Prostate gland (tissue), 2 donors: ENCODE data around the gene FHIT. TPM values are rescaled to one million over a fixed set of nuclear protein-coding genes. Genes with fewer than 3 reads are reported as not detected.
A peak's percentile ranks its signal among the peaks of the same experiment; 100 is the strongest.

Experiments
- DNase-seq: peaks from one replicate; pipeline ENCODE4 v3.0.0-alpha.2; 2019; ENCODE audit warnings: low spot score
- H3K27ac ChIP-seq, 2 donors: fragments of 200-600 bp; sonication (generic); 2 replicates each; pipeline ENCODE4 v1.5.1; 2017 to 2019
- H3K27me3 ChIP-seq: fragments of 200-600 bp; sonication (generic); replicated peaks from 2 replicates; pipeline ENCODE4 v1.5.1; 2019; ENCODE audit not compliant: insufficient read depth
- H3K36me3 ChIP-seq, 2 donors: fragments of 200-600 bp; sonication (generic); 1 replicate in 1 of 2; 2 replicates in 1 of 2; pipeline versions ENCODE4 v1.5.1 to v1.8.1; 2017 to 2019
- H3K4me1 ChIP-seq: fragments of 200-600 bp; sonication (generic); replicated peaks from 2 replicates; pipeline ENCODE4 v1.5.1; 2019
- H3K4me3 ChIP-seq, 2 donors: fragments of 200-600 bp; sonication (generic); 2 replicates each; pipeline ENCODE4 v1.5.1; 2017 to 2019
- H3K9me3 ChIP-seq: fragments of 200-600 bp; sonication (generic); 2 replicates; pipeline ENCODE4 v1.5.1; 2017
- CTCF ChIP-seq, 4 experiments: fragments of 200-600 bp in 2 of 4; fragments of 450-650 bp in 2 of 4; sonication (generic) in 2 of 4; IDR thresholded peaks; 1 replicate in 3 of 4; 2 replicates in 1 of 4; pipeline ENCODE4 v1.5.1; 2016 to 2019; ENCODE audit warnings: antibody characterized with exemption in 4 of 4, mild to moderate bottlenecking in 2 of 4, moderate library complexity in 2 of 4
- POLR2A ChIP-seq: fragments of 450-650 bp; IDR thresholded peaks from one replicate; pipeline ENCODE4 v1.6.1; 2016; ENCODE audit warnings: antibody characterized with exemption, mild to moderate bottlenecking
- POLR2AphosphoS5 ChIP-seq: sonication (generic); formaldehyde crosslinking; IDR thresholded peaks from one replicate; pipeline ENCODE4 v1.6.1; 2017; ENCODE audit warnings: antibody characterized with exemption
- WGBS: methylation state at CpG from one replicate; pipeline ENCODE4 v1.1.5; 2018; 5-methylcytosine and 5-hydroxymethylcytosine counted together
- intact Hi-C: fragments of 100-400 bp; cut with DNase I; formaldehyde crosslinking; loops from one replicate; pipeline ENCODE4 v1.14.2; 2022
- total RNA-seq, 2 donors: library from RNA; depleted of rRNA; stranded (reverse); fragments of >200 nt; gene quantifications; one replicate each; pipeline ENCODE4 v1.1.0, GENCODE V29; 2016

The FHIT gene
- total RNA-seq, 2 donors from 2014 or later = 6.4 to 10.4 TPM

GRCh38 chr3:61158667-61159066, 92.6 kb downstream of the FHIT start:
- Histone ChIP-seq H3K27me3 (no peaks in the 10 kb centered on the region), H3K27ac (no peak overlapping the region), H3K4me3 (no peak overlapping the region), H3K4me1 (no peaks in the 10 kb centered on the region), H3K36me3 (no peaks in the 10 kb centered on the region), H3K9me3 (no peaks in the 10 kb centered on the region)
- intact Hi-C loops = no loop called here
- no peak for DNase-seq
- TF ChIP-seq CTCF (IDR thresholded peaks at IDR 0.05) (no peak), POLR2AphosphoS5 (no peak), POLR2A (no peak)

- Histone ChIP-seq H3K36me3 (no peaks in the 10 kb centered on the region), H3K4me3 (no peak overlapping the region), H3K27ac (no peak overlapping the region), H3K4me1 (no peaks in the 10 kb centered on the region), H3K27me3 (no peaks in the 10 kb centered on the region), H3K9me3 (no peaks in the 10 kb centered on the region)
- no peak for TF ChIP-seq POLR2A
- TF ChIP-seq CTCF (IDR thresholded peaks at IDR 0.05) = no peak
- TF ChIP-seq POLR2AphosphoS5 = no peak
- DNase-seq = no peak
- 57% methylated on average over 4 of the region's 4 CpGs for WGBS
- intact Hi-C loops = no loop called here
Measured at GRCh38 chr3:61158216-61158615, 93.0 kb downstream of the FHIT start.

GRCh38 chr3:61157414-61157813, 93.8 kb downstream of the FHIT start:
- no peaks in the 10 kb centered on the region for H3K27me3 ChIP-seq
- no peak overlapping the region for H3K27ac ChIP-seq
- no peaks in the 10 kb centered on the region for H3K4me1 ChIP-seq
- no peak overlapping the region for H3K4me3 ChIP-seq
- no peak for TF ChIP-seq CTCF (IDR thresholded peaks at IDR 0.05)
- TF ChIP-seq POLR2AphosphoS5 = no peak
- no peak for TF ChIP-seq POLR2A
- no peaks in the 10 kb centered on the region for H3K9me3 ChIP-seq
- intact Hi-C loops = no loop called here
- no peak for DNase-seq
- no peaks in the 10 kb centered on the region for H3K36me3 ChIP-seq

GRCh38 chr3:61155701-61156292, 95.5 kb downstream of the FHIT start:
- H3K4me1 ChIP-seq = no peaks in the 10 kb centered on the region
- H3K9me3 ChIP-seq = no peaks in the 10 kb centered on the region
- H3K36me3 ChIP-seq = no peaks in the 10 kb centered on the region
- intact Hi-C loops = no loop called here
- 45% methylated on average over 3 of the region's 3 CpGs for WGBS
- TF ChIP-seq CTCF (IDR thresholded peaks at IDR 0.05) = no peak
- TF ChIP-seq POLR2AphosphoS5 = peak; percentile 43
- H3K27me3 ChIP-seq = no peaks in the 10 kb centered on the region
- H3K27ac ChIP-seq = no peak overlapping the region
- peak; percentile 48 for DNase-seq
- H3K4me3 ChIP-seq = no peak overlapping the region

GRCh38 chr3:61154457-61155198, 96.6 kb downstream of the FHIT start:
- no peak overlapping the region for H3K27ac ChIP-seq
- no peaks in the 10 kb centered on the region for H3K27me3 ChIP-seq
- TF ChIP-seq POLR2AphosphoS5 (no peak), POLR2A (no peak), CTCF (IDR thresholded peaks at IDR 0.05) (no peak)
- no peak overlapping the region for H3K4me3 ChIP-seq
- H3K9me3 ChIP-seq = no peaks in the 10 kb centered on the region
- intact Hi-C loops = no loop called here
- DNase-seq = no peak
- 79% methylated on average over 7 of the region's 7 CpGs for WGBS
- no peaks in the 10 kb centered on the region for H3K36me3 ChIP-seq
- H3K4me1 ChIP-seq = no peaks in the 10 kb centered on the region
